GM21526 (cell line): ENCODE measurements around the gene CD8B.

Experiments
- ATAC-seq: cut with Tn5 transposase; IDR thresholded peaks from one replicate; pipeline ENCODE4 v1.9.1; 2021; ENCODE audit warnings: moderate library complexity; ENCODE audit not compliant: unreplicated experiment, low FRiP score

The CD8B gene

GRCh38 chr2:86775338-86775737 is 86.3 kb downstream of the CD8B start:
- ATAC-seq, result no peak

DNA sequence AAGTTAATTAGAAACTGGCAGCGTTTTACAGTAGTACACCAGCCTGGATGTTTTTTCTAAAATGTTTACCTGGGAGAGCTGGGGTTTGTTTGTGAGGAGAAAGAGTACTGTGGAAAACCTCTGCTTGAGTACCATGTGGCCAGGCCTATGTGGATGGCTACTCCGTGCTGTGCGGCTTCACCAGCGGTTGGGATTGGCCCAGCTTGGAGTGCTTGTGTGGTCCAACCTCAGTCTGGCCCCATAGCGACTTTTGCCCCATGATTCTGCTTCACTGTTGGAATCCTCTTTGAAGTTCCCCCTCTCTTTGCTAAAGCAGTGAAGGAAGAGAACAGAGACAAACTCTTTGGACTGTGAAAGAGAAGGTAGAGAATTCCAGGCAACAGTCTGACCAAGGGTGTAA is 86.8 kb downstream of the CD8B start:
- ATAC-seq, result no peak

GRCh38 chr2:86772611-86773010 is 89.1 kb downstream of the CD8B start:
- ATAC-seq, result no peak

DNA sequence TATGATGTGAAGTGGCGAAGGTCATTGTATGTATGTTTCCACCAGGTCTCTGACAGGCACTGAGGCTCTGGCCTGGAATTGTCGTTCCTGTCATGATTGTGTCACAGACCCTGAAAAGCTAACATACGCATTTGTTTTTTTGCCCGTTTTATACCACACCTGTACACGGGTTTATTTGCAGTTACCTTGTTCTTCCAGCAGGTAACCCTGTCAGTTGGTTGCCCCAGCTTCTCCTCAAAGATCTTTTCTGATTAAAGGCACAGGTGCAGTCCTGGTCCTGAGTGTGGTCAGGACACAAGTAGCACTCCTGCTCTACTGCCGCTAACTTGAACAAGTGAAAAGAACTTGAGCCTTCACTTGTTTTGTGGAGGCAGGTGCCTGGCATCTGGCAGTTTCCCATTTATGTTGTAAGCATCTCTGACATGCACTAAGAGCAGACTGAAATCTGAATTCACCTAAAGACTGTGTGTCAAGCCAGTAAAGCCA is 90.8 kb downstream of the CD8B start:
- ATAC-seq, result no peak

DNA sequence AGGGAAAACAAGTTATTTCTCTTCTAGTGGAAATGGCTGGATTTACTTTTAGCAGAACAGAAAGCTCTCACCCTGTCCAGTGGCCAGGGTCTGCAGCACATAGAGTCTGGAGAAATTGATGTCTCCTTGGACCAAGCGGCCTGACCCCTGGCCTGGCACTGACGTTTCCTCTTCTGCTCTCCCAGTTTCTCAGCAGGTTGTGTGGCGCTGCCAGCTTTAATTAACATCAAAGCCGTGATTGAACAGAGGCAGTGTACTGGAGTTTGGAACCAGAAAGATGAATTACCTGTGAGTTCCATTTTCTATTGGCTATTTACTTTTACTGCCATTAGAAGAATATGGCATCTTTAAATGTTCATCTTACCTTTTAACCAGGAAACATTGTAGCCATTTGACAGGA is 91.8 kb downstream of the CD8B start:
- no peak for ATAC-seq

DNA sequence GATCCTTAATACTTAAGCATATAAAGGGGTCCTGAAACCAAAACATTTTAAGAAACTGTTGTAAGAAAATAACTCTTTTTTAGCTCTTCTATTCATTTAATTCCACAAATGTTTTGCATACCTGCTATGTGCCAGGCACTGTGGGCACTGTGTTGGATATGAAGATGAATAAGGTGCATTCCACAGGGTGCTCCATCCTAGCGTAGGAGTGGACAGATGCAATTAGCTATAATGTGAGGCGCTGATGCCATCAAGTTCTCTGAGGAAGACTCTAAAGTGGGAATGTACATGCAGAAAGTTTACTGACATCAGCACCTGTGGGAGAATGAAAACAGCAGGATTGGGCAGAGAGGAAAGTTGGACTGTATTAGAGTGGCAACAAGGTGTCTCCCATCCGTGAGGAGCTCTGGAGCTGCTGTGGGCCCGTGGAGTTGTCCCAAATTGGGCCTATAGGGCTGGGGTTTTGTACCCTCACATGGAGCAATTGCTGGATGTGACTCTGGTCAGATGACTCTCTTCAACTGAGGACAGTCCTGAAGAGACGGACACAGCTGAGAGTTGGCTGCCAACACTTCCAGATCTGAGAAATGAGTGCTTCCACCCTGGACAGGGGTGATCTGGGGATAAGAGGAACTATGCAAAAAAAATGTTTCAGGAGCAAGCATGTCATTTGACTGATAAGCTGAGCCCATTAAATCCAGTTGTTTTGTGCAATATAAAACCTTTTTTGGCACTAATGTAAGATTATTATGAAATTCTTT is 93.3 kb downstream of the CD8B start:
- no peak for ATAC-seq
